H9 (cell line): ENCODE results near the gene MTMR4. TPM values are rescaled to one million over a fixed set of nuclear protein-coding genes. Genes with fewer than 3 reads are reported as not detected.

Experiments used
- DNase-seq: peaks from one replicate; pipeline ENCODE4 v3.0.0-alpha.2; 2017
- H2AFZ ChIP-seq: one replicate; pipeline ENCODE4 v1.6.1; 2013; ENCODE audit warnings: mild to moderate bottlenecking, low read length, control low read depth, moderate library complexity
- H2AK5ac ChIP-seq: 2 replicates; pipeline ENCODE4 v1.6.1; 2013; ENCODE audit warnings: low read length, control low read depth, mixed read lengths; ENCODE audit not compliant: insufficient read length
- H2BK120ac ChIP-seq: one replicate; pipeline ENCODE4 v1.6.1; 2013; ENCODE audit warnings: low read depth, mild to moderate bottlenecking, low read length, control low read depth, inconsistent platforms; ENCODE audit not compliant: poor library complexity, severe bottlenecking
- H2BK12ac ChIP-seq: 2 replicates; pipeline ENCODE4 v1.6.1; 2013; ENCODE audit warnings: low read length, control low read depth, mixed read lengths, low read depth; ENCODE audit not compliant: insufficient read length
- H2BK15ac ChIP-seq: 2 replicates; pipeline ENCODE4 v1.6.1; 2013; ENCODE audit warnings: low read depth, low read length, control low read depth
- H2BK20ac ChIP-seq: one replicate; pipeline ENCODE4 v1.6.1; 2013; ENCODE audit warnings: low read depth, mild to moderate bottlenecking, low read length, control low read depth, inconsistent platforms; ENCODE audit not compliant: poor library complexity, severe bottlenecking
- H2BK5ac ChIP-seq: 2 replicates; pipeline ENCODE4 v1.6.1; 2013; ENCODE audit warnings: low read length, control low read depth, mixed read lengths; ENCODE audit not compliant: insufficient read length
- H3K14ac ChIP-seq: 2 replicates; pipeline ENCODE4 v1.6.1; 2013; ENCODE audit warnings: low read length, control low read depth; ENCODE audit not compliant: insufficient read depth
- H3K18ac ChIP-seq: 2 replicates; pipeline ENCODE4 v1.6.1; 2013; ENCODE audit warnings: low read depth, mild to moderate bottlenecking, mixed read lengths, low read length, control low read depth; ENCODE audit not compliant: insufficient read length
- H3K23ac ChIP-seq: 2 replicates; pipeline ENCODE4 v1.6.1; 2013; ENCODE audit warnings: low read length, control low read depth, mixed read lengths, low read depth; ENCODE audit not compliant: insufficient read length
- H3K23me2 ChIP-seq: 2 replicates; pipeline ENCODE4 v1.6.1; 2013; ENCODE audit warnings: low read depth, mild to moderate bottlenecking, mixed read lengths, low read length, control low read depth; ENCODE audit not compliant: insufficient read length, poor library complexity, severe bottlenecking
- H3K27ac ChIP-seq: 2 replicates; pipeline ENCODE4 v1.5.1; 2013; ENCODE audit warnings: low read length, control low read depth, mixed read lengths, low read depth; ENCODE audit not compliant: insufficient read length
- H3K27me3 ChIP-seq: 2 replicates; pipeline ENCODE4 v1.6.1; 2013; ENCODE audit warnings: low read length, control low read depth, inconsistent platforms; ENCODE audit not compliant: insufficient read depth
- H3K4ac ChIP-seq: 2 replicates; pipeline ENCODE4 v1.6.1; 2013; ENCODE audit warnings: low read depth, mild to moderate bottlenecking, control low read depth, inconsistent platforms, low read length, moderate library complexity
- H3K4me1 ChIP-seq: 2 replicates; pipeline ENCODE4 v1.6.1; 2013; ENCODE audit warnings: low read length, control low read depth, inconsistent platforms; ENCODE audit not compliant: insufficient read depth
- H3K4me2 ChIP-seq: 2 replicates; pipeline ENCODE4 v1.6.1; 2013; ENCODE audit warnings: low read length, control low read depth, mixed read lengths; ENCODE audit not compliant: insufficient read length, insufficient read depth
- H3K56ac ChIP-seq: 2 replicates; pipeline ENCODE4 v1.6.1; 2013; ENCODE audit warnings: low read depth, mild to moderate bottlenecking, mixed read lengths, low read length, control low read depth; ENCODE audit not compliant: insufficient read length
- H3K79me1 ChIP-seq: 2 replicates; pipeline ENCODE4 v1.6.1; 2013; ENCODE audit warnings: low read depth, mild to moderate bottlenecking, moderate library complexity, low read length, control low read depth, inconsistent platforms; ENCODE audit not compliant: insufficient read depth, poor library complexity, severe bottlenecking
- H3K79me2 ChIP-seq: 2 replicates; pipeline ENCODE4 v1.6.1; 2013; ENCODE audit warnings: low read length, control low read depth, inconsistent platforms; ENCODE audit not compliant: insufficient read depth
- H3K9ac ChIP-seq: 2 replicates; pipeline ENCODE4 v1.6.1; 2013; ENCODE audit warnings: low read length, control low read depth, mixed read lengths; ENCODE audit not compliant: insufficient read length; ENCODE audit errors: extremely low read depth
- H3K9me3 ChIP-seq: one replicate; pipeline ENCODE4 v1.6.1; 2013; ENCODE audit warnings: low read depth, low read length, inconsistent platforms; ENCODE audit not compliant: control insufficient read depth
- H3T11ph ChIP-seq: one replicate; pipeline ENCODE4 v1.6.1; 2013; ENCODE audit warnings: mild to moderate bottlenecking, low read length, control low read depth, inconsistent platforms
- H4K20me1 ChIP-seq: one replicate; pipeline ENCODE4 v1.6.1; 2013; ENCODE audit not compliant: control insufficient read depth, insufficient read length, insufficient read depth
- H4K5ac ChIP-seq: 2 replicates; pipeline ENCODE4 v1.6.1; 2013; ENCODE audit warnings: low read depth, mild to moderate bottlenecking, mixed read lengths, low read length, control low read depth; ENCODE audit not compliant: insufficient read length
- H4K8ac ChIP-seq: replicated peaks from 2 replicates; pipeline ENCODE4 v1.6.1; 2013; ENCODE audit warnings: low read length, control low read depth, mixed read lengths, low read depth; ENCODE audit not compliant: insufficient read length
- H4K91ac ChIP-seq: 2 replicates; pipeline ENCODE4 v1.6.1; 2013; ENCODE audit warnings: low read depth, mild to moderate bottlenecking, moderate library complexity, mixed read lengths, low read length, control low read depth; ENCODE audit not compliant: insufficient read length
- H3K27ac Mint-ChIP-seq, 3 experiments: 2 replicates in 2 of 3; 3 replicates in 1 of 3; pipeline ENCODE4 v1.8.0; 2020 to 2021; ENCODE audit warnings: mixed read lengths in 3 of 3, mild to moderate bottlenecking in 1 of 3, moderate library complexity in 1 of 3
- H3K27me3 Mint-ChIP-seq: 2 replicates; pipeline ENCODE4 v1.8.0; 2021; ENCODE audit warnings: low read depth, mild to moderate bottlenecking, moderate library complexity, mixed read lengths
- H3K36me3 Mint-ChIP-seq, 3 experiments: 2 replicates in 2 of 3; 3 replicates in 1 of 3; pipeline ENCODE4 v1.8.0; 2020 to 2021; ENCODE audit warnings: low read depth in 3 of 3, mixed read lengths in 3 of 3; ENCODE audit not compliant: insufficient read depth in 1 of 3
- H3K4me1 Mint-ChIP-seq, 2 experiments: 2 replicates each; pipeline ENCODE4 v1.8.0; 2020; ENCODE audit warnings: mixed read lengths in 2 of 2
- H3K4me3 Mint-ChIP-seq, 2 experiments: 2 replicates in 1 of 2; 3 replicates in 1 of 2; pipeline ENCODE4 v1.8.0; 2020 to 2021; ENCODE audit warnings: mild to moderate bottlenecking in 2 of 2, mixed read lengths in 2 of 2, moderate library complexity in 1 of 2
- H3K9me3 Mint-ChIP-seq, 2 experiments: 2 replicates in 1 of 2; 3 replicates in 1 of 2; pipeline ENCODE4 v1.8.0; 2020; ENCODE audit warnings: mild to moderate bottlenecking in 2 of 2, mixed read lengths in 2 of 2, moderate library complexity in 1 of 2
- CTCF ChIP-seq: fragments of 200-600 bp; sonication (generic); conservative IDR thresholded peaks from 3 replicates; pipeline ENCODE4 v1.8.0; 2021; ENCODE audit warnings: antibody characterized with exemption, mild to moderate bottlenecking
- WGBS: extraction: QIAGEN DNeasy Blood & Tissue Kit; methylation state at CpG from one replicate; pipeline ENCODE4 v1.1.7; 2013; ENCODE audit warnings: missing lambda C conversion rate, low lambda C conversion rate, mixed read lengths; ENCODE audit not compliant: insufficient read length; ENCODE audit errors: extremely low coverage; 5-methylcytosine and 5-hydroxymethylcytosine counted together
- total RNA-seq: library from RNA; stranded (reverse); gene quantifications from 2 replicates; pipeline ENCODE4 v1.2.1, GENCODE V29; 2021

MTMR4 gene
- total RNA-seq, 1 experiment from 2014 or later, result 31.2 TPM

DNA sequence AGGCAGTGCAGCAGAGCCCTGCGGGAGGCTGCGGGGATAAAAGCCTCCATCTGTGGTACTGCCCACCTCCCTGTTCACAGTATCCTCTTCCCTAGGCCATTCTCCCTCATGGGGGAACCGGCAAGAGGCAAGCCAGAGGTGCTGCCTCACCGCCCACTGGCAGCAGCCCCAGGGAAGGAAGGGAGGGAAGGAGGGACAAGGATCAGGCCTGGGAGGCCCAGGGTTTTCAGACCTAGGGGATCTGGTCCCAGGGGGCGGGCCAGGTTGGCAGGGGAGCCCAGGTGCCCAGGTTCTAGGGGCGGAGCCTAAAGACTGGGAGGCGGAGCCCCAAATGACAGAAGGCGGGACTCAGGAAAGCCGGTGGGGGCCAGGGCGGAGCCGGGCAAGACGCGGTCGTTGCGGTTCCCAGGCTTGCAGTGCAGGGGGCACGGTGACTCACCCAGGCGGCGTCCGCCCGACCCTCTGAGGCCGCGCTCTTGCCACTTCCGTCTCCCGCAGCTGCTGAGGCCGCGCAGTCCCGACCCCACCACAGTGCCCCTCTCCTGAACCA lies 3.0 kb upstream of the MTMR4 start:
- Histone ChIP-seq H3T11ph (no peak overlapping the region), H3K23me2 (peaks cover 12% of the 10 kb centered on the region), H2BK120ac (no peak overlapping the region), H3K9me3 (no peaks in the 10 kb centered on the region), H2BK5ac (no peak overlapping the region), H4K91ac (no peak overlapping the region), H3K4me1 (peaks cover 3% of the 10 kb centered on the region; the same call in 1 of the 2 replicates), H2BK15ac (no peak overlapping the region), H2BK12ac (no peak overlapping the region), H2AFZ (no peak overlapping the region), H3K79me2 (no peaks in the 10 kb centered on the region), H3K27ac (peak overlapping the region; percentile 3), H4K5ac (no peak overlapping the region), H4K20me1 (no peaks in the 10 kb centered on the region), H3K4me2 (peak overlapping the region; percentile 85), H3K4ac (no peak overlapping the region), H2BK20ac (no peak overlapping the region), H2AK5ac (no peak overlapping the region), H3K79me1 (no peaks in the 10 kb centered on the region), H3K56ac (no peak overlapping the region), H3K23ac (no peak overlapping the region), H3K14ac (peak overlapping the region; percentile 68), H3K18ac (peak overlapping the region; percentile 9), H4K8ac (no peak overlapping the region), H3K9ac (peak overlapping the region; percentile 74), H3K27me3 (no peaks in the 10 kb centered on the region)
- Mint-ChIP-seq H3K4me3 (peak overlapping the region; percentile 95 to 96), H3K27me3 (no peaks in the 10 kb centered on the region), H3K4me1 (peaks cover 29 to 38% of the 10 kb centered on the region in 2 experiments), H3K36me3 (peaks cover 0 to 5% (median 3%) of the 10 kb centered on the region in 3 experiments; a peak in 1 of 7 replicates), H3K27ac (peak overlapping the region; percentile 65 to 97 (median 91); a peak in 4 of 7 replicates), H3K9me3 (no peaks in the 10 kb centered on the region; a peak in 2 of 5 replicates)
- TF ChIP-seq CTCF, result no peak
- DNase-seq, result no peak
- no CpG with 5 or more reads among the region's 27 CpGs for WGBS
